Kidney (tissue), 14 donors: ENCODE results near the gene SULT1C2. TPM values are rescaled to one million over a fixed set of nuclear protein-coding genes. Genes with fewer than 3 reads are reported as not detected.

Experiments
- DNase-seq, 5 donors: peaks; one replicate each; pipeline ENCODE4 v3.0.0-alpha.2; 2013 to 2020
- FAIRE-seq: peaks from 2 replicates; lab custom pipeline; 2012; peaks lifted over from hg19 to GRCh38; lab: Jason Lieb, UNC
- H3K27ac ChIP-seq, 2 donors: one replicate each; pipeline ENCODE4 v1.7.0; 2013; ENCODE audit warnings: low read depth in 2 of 2, low read length in 2 of 2, inconsistent platforms in 1 of 2
- H3K27me3 ChIP-seq: one replicate; pipeline ENCODE4 v1.7.1; 2013; ENCODE audit warnings: low read length, inconsistent platforms; ENCODE audit not compliant: control insufficient read depth, insufficient read depth
- H3K36me3 ChIP-seq, 3 donors: one replicate each; pipeline versions ENCODE4 v1.7.0 to v1.7.1; 2013; ENCODE audit warnings: low read length in 3 of 3, control low read depth in 1 of 3, inconsistent platforms in 1 of 3; ENCODE audit not compliant: insufficient read depth in 3 of 3, control insufficient read depth in 2 of 3
- H3K4me1 ChIP-seq, 3 donors: one replicate each; pipeline versions ENCODE4 v1.7.0 to v1.7.1; 2013; ENCODE audit warnings: low read length in 3 of 3, inconsistent platforms in 1 of 3, low read depth in 1 of 3; ENCODE audit not compliant: control insufficient read depth in 2 of 3, insufficient read depth in 2 of 3
- H3K4me3 ChIP-seq, 3 donors: one replicate each; pipeline versions ENCODE4 v1.7.0 to v1.8.1; 2013; ENCODE audit warnings: low read length in 3 of 3, control low read depth in 1 of 3, inconsistent platforms in 1 of 3
- H3K9ac ChIP-seq, 3 donors: one replicate each; pipeline versions ENCODE4 v1.7.0 to v1.7.1; 2013; ENCODE audit warnings: low read length in 3 of 3, control low read depth in 1 of 3, inconsistent platforms in 1 of 3
- H3K9me3 ChIP-seq, 3 donors: one replicate each; pipeline versions ENCODE4 v1.7.0 to v1.7.1; 2013; ENCODE audit warnings: low read length in 3 of 3, control low read depth in 1 of 3, inconsistent platforms in 1 of 3; ENCODE audit not compliant: control insufficient read depth in 2 of 3, insufficient read depth in 1 of 3
- CTCF ChIP-seq: IDR thresholded peaks from 3 replicates; pipeline ENCODE4 v1.5.1; 2012; ENCODE audit warnings: mild to moderate bottlenecking, moderate library complexity, borderline replicate concordance; ENCODE audit not compliant: insufficient read depth; ENCODE audit errors: extremely low read depth
- intact Hi-C: fragments of 100-400 bp; cut with DNase I; formaldehyde crosslinking; loops from one replicate; pipeline ENCODE4 v1.11.1; 2022
- polyA plus RNA-seq: library from polyadenylated mRNA; stranded (reverse); fragments of 350-450 nt; fragmentation: Illumina TruSeq; extraction: RNeasy Lipid Tissue Mini Kit (QIAGEN cat#74804); gene quantifications from one replicate; pipeline ENCODE4 v1.2.3, GENCODE V29; 2014; ENCODE audit warnings: low read depth, low replicate concordance; ENCODE audit not compliant: insufficient read depth
- total RNA-seq: library from RNA; stranded (reverse); fragmentation: NEBNext Ultra II Directional; extraction: Animal tissue kit (Norgen Biotek cat#: 25700); gene quantifications from one replicate; pipeline ENCODE4 v1.2.1, GENCODE V29; 2021
- donor health status: control.
- donor health status: control.
- donor health status: control.
- donor health status: control.
- donor health status: control.
- donor health status: DM: yes; HTN: yes; CAD: no.
- donor health status: Normal renal cell carcinoma (clear cell type).

The SULT1C2 gene
- total and polyA plus RNA-seq, 2 donors from 2014 or later: 67.4 to 117 TPM

GRCh38 chr2:108324531-108325255 is 36.0 kb downstream of the SULT1C2 start:
- intact Hi-C loops: no loop called here
- Histone ChIP-seq H3K27me3 (no peaks in the 10 kb centered on the region), H3K4me3 (no peak overlapping the region), H3K36me3 (no peaks in the 10 kb centered on the region), H3K4me1 (no peaks in the 10 kb centered on the region), H3K9me3 (no peaks in the 10 kb centered on the region), H3K27ac (no peak overlapping the region), H3K9ac (no peak overlapping the region)
- no peak for TF ChIP-seq CTCF
- FAIRE-seq: no peak
- DNase-seq: no peak

DNA sequence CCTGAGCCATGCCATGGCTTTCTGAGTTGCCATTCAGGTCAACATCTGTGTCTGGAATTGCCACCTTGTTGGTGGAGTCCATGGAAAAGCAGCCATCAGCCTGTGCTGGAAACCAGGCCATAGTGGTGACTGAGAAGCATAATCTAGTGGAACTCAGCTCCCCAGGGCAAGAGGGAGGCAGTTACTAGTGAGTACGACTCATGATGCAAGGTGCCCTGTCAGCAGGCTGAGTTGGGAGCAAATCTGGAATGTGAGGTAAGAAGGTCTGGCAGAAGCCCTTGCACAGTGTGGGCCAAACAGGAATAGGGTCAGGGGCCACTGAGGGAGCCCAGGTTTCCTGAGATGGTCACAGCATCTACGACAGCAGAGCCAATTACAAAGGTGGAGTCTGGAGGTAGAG is 37.1 kb downstream of the SULT1C2 start:
- no peak for FAIRE-seq
- Histone ChIP-seq H3K4me1 (no peaks in the 10 kb centered on the region), H3K27me3 (no peaks in the 10 kb centered on the region), H3K9ac (no peak overlapping the region), H3K27ac (no peak overlapping the region), H3K36me3 (no peaks in the 10 kb centered on the region), H3K9me3 (no peaks in the 10 kb centered on the region), H3K4me3 (no peak overlapping the region)
- intact Hi-C loops: no loop called here
- no peak for TF ChIP-seq CTCF
- no peak for DNase-seq

- Histone ChIP-seq H3K9me3 (no peaks in the 10 kb centered on the region), H3K9ac (no peak overlapping the region), H3K4me3 (no peak overlapping the region), H3K4me1 (no peaks in the 10 kb centered on the region), H3K36me3 (peaks cover 0 to 2% (median 0%) of the 10 kb centered on the region in 3 donors), H3K27ac (no peak overlapping the region), H3K27me3 (no peaks in the 10 kb centered on the region)
- no peak for DNase-seq
- no peak for TF ChIP-seq CTCF
- intact Hi-C loops: no loop called here
- FAIRE-seq: no peak
Measured at GRCh38 chr2:108329771-108330170, 41.1 kb downstream of the SULT1C2 start.

DNA sequence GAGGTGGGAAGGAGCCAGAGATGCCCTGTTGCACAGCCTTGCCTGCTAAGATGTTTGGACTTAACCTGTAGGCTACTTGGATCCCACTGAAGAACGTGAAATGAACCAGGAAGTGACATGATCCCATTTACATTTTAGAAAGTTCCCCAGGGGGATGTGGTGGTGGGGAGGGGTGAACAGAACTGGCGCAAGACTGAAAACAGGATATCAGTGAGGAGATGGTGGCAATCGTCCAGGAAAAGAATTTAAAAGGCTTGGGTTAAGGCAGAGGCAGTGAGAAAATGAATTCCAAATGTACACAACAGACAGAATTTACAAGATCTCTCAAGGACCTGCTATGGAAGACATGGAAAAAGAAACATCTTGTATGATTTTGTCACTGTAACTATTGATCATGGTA is 42.3 kb downstream of the SULT1C2 start:
- no peaks in the 10 kb centered on the region for H3K9me3 ChIP-seq
- intact Hi-C loops: no loop called here
- DNase-seq (peak in 2 of 5 donors; percentile 36 to 70), FAIRE-seq (no peak)
- H3K9ac ChIP-seq: no peak overlapping the region
- H3K27ac ChIP-seq: no peak overlapping the region
- H3K27me3 ChIP-seq: no peaks in the 10 kb centered on the region
- H3K4me3 ChIP-seq: no peak overlapping the region
- TF ChIP-seq CTCF: no peak
- H3K4me1 ChIP-seq: no peaks in the 10 kb centered on the region
- H3K36me3 ChIP-seq: peaks cover 0 to 2% (median 0%) of the 10 kb centered on the region in 3 donors
